SK-N-MC (cell line): ENCODE data around the gene PAEP.

ENCODE experiments used
- EZH2 ChIP-seq: fragments of 200-600 bp; sonication (generic); IDR thresholded peaks from one replicate; pipeline ENCODE4 v1.6.1; 2017; ENCODE audit warnings: antibody characterized with exemption
- FOXP2 ChIP-seq: optimal IDR thresholded peaks from 2 replicates; pipeline ENCODE3; 2011; ENCODE audit warnings: mild to moderate bottlenecking, moderate library complexity; ENCODE audit not compliant: insufficient read depth; ENCODE audit errors: extremely low read length, control extremely low read depth
- POLR2AphosphoS5 ChIP-seq: IDR thresholded peaks from 2 replicates; pipeline ENCODE4 v1.6.1; 2012; ENCODE audit warnings: mild to moderate bottlenecking, low read depth, low read length, borderline replicate concordance

GRCh38 chr9:135577256-135577655 is 15.7 kb downstream of the PAEP start:
- TF ChIP-seq EZH2, result no peak
- TF ChIP-seq POLR2AphosphoS5, result no peak
- TF ChIP-seq FOXP2, result no peak
